HG02970 (cell line): ENCODE measurements around the gene PER1.

Experiments
- ATAC-seq: cut with Tn5 transposase; IDR thresholded peaks from one replicate; pipeline ENCODE4 v1.9.1; 2021; ENCODE audit warnings: mild to moderate bottlenecking, moderate library complexity, moderate number of reproducible peaks; ENCODE audit not compliant: unreplicated experiment, low FRiP score

The PER1 gene

DNA sequence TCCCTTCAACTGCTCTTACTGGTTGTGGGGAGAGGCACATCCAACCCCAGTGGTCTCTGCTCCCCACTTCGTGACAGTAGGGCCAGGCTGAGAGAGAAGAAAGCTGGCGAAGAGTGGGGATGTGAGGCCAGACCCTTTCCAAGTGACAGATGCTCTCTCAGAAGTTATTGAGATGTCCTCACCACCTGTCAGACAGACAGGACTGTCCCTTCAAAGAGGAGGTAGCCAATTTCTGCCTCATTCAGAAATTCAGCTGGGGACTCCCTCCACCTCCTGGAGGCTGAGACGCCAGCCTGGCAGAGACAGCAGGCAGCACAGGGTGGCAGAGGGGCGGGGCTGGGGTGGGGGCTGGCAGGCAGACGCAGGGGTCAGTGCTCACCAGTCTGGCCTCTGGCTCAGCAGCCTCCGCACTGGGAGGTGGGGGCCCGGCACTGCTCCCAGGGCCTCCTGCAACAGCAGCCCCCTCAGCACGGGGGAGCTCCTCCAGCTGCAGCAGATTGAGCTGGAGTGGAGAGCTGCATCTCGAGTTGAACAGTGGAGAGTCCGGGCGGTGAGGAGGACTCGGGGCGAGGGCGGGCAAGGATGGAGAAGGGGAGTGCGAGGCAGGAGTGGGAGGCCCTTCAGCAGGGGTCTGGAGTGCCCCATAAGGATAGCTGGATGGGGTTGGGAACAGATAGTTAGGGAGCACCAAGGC, 9.2 kb downstream of the PER1 start:
- ATAC-seq, result no peak

- ATAC-seq, result no peak
These were observed 9.9 kb downstream of the PER1 start for GRCh38 chr17:8142158-8142886.

DNA sequence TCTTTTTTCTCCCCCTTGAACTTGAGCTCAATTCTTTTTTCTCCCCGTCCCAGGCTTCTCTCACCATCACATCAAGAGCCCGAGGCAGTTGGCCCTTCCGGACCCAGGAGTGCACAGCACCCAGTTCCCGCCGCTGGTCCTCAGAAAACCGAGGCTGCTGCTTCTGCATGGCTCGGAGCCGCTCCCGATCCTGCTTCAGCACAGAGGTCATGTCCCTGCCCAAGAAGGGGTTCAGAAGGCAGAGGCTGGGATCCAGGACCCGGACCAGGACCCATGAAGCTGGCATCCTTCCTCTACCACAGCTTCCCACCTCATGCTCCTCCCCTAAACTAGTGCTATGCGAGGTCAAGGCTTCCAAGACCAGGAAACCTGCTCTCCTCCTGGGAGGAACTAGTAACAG, 10.5 kb downstream of the PER1 start:
- no peak for ATAC-seq

- ATAC-seq, result no peak
These were observed 11.2 kb downstream of the PER1 start for GRCh38 chr17:8141045-8141444.

DNA sequence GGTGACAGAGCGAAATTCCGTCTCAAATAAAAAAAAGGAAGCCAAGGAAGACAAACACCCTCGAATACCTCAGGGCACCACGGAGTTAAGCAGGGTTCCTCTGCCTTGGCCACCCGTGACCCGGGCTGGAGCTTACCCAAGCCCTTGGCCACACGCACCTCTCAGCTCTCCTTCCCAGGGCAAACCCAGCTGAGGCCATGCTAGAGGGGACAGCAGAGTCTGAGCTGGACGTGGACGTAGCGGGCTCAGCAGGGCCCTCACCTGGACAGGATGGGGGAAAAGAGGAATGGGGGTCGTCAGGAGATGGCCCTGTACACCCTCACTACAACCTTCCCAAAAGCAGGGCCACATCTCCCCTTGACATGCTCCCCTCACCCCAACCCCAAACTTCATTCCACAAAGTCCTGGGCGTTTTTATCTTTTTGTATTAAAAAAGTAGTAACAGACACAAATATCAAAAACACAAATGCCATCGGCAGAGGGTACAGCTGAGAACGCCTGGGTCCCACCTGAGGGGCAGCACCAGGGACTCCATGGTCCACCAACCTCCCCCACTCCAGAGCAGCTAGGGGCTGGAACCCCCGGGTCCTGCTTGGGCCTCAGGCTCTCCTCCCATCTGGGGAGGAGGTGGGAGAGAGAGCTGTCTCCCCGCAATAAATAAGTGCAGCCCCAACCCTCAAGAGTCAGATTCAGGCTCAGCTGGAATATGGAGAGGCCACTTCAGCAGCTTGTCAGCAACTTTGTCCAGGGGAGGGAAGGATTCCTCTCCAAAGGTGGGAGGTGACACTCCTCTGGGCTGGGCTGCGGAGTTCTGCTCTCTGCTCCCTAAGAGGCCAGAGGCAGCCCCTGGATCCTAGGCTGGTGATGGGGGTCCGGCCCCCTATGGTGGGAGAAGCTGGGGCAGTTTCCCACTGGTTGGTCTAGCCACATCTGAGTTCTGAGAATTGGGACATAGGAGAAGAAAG, 11.9 kb downstream of the PER1 start:
- ATAC-seq, result no peak

DNA sequence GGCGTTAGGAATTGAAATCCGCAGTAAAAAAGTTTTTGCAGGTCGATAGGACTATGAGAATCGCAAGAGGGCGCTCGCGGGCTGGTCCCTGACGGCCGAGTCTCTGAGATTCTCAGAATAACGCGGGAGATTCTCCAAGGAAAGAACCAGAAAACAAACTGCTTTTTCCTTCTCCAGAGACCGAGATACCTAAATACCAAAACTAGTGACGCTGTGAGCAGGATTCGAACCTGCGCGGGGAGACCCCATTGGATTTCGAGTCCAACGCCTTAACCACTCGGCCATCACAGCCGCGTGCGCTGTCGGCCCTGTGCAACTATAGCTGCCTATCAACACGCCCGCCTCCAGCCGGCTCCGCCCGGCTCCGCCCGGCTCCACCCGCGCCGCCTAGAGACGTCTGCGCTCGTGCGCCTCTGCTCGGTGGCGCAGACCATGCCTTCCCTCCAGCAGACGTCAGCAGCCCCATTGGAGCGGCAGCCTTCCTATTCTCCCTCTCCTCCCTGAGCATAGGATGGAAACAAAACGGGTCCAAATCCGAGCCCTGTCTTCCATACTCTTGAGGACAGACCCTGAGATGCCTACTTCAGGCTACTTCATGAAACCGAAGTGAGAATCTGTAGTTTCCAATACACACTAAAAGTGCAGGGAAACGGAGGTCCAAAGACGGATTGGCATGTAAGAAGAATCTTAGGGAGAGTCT, 13.4 kb downstream of the PER1 start:
- peak; percentile 87 for ATAC-seq

- ATAC-seq, result no peak
These were observed 13.9 kb downstream of the PER1 start for GRCh38 chr17:8138374-8138671.

GRCh38 chr17:8137645-8138373, 14.4 kb downstream of the PER1 start:
- ATAC-seq, result no peak

DNA sequence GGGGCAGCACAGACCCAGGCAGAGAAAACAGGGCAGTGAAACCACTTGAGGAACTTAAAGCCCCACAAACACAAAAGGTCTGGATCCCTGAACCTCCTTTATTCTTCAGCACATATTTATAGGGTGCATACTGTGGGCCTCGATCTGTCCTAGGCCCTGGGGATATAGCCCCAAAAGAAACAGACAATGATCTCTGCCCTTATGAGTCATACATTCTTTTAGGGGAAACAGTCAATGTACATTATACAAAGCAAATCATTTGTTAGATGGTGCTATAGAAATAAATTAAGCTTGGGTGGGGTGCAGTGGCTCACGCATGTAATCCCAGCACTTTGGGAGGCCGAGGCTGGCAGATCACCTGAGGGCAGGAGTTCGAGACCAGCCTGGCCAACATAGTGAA, 18.3 kb downstream of the PER1 start:
- no peak for ATAC-seq

DNA sequence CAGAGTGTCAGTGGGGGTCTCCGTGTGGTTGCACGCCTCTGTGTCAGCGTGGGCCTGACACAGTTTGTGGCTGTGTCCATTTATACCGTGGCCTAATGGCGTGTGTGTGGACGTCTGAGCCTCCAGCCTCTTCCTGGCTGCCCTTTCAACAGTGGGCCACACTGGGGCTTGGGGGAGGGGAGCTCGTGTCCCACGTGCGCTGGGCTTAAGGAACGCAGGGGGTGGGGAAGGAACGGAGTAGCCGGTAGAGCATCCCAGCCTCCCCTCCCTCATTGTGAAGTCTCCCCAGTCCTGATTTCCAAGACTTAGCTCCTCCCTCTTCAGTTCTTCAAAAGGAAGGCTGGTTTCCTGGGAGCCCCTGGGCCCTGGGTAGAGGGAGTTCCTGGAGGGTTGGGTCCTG, 18.8 kb downstream of the PER1 start:
- ATAC-seq, result no peak

DNA sequence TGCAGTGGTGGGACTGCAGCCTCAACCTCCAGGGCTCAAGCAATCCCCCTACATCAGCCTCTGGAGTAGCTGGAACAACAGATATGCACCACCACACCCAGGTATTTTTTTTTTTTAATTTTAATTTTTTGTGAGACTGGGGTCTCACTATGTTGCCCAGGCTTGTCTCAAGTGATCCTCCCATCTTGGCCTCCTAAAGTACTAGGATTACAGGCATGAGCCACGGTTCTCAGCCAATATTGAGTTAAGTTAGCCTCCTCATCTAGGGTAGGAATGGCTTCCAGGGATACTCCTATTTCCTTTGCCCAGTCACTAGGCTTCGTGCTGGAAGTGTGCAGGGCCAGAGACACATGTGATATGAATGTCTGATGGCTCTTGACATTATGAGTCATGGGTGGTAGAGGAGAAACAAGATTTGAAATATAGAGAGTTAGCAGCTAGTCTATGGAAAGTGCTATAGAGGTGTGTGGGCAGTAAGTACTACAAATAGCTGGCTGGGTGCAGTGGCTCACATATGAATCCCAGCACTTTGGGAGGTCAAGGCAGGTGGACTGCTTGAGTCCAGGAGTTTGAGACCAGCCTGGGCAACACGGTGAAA, 20.3 kb downstream of the PER1 start:
- ATAC-seq, result no peak

DNA sequence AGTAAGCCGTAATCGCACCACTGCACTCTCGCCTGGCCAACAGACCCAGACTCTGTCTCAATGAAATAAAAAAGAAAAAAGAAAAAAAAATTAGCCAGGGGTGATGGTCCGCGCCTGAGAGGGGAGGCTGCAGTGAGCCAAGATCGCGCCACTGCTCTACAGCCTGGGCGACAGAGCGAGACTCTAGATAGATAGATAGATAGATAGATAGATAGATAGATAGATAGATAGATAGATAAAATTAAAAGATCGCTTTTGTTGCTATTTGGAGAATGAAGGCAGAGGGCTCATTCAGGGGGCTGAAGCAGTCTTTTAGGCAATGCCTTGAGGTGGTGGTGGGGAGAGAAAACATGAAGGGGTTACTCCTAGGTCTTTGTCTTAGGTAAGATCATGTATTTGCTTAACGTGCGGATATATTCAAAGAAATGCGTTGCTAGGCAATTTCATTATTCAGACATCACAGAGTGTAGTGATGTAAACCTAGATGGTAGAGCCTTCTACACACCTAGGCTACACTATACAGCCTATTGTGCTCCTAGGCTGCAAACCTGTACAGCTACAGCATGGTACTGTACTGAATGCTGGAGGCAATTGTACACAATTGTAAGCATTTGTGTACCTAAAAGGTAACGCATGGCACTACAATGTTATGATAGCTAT, 23.9 kb downstream of the PER1 start:
- ATAC-seq, result no peak

DNA sequence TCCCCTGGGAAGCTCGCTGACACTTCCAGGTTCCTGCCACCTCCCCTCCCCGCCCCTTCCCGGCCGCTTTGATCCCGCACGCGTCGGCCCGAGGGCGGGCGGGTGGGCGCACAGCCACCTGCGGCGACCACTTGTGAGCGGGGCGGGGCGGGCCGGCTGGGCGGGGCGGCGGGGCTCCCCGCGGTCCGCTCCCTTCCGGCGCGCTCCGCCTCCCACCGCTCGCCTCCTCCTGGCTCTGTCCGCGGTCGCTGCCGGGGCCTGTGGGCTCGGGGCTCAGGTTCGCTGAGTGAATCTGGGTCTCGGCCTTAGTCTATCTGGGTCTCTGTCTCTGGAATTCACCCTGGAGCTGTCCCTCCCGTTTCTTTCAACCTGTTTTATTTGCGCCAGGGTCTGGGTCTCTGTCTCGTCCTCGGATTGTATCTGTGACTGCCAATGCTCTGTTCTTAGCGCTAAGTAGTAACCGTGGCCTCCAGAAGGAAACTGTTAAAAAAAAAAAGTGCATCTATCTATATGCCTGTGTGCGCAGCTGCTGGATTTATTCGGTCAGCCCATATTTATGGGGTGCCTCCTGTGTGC, 25.6 kb downstream of the PER1 start:
- ATAC-seq, result no peak

DNA sequence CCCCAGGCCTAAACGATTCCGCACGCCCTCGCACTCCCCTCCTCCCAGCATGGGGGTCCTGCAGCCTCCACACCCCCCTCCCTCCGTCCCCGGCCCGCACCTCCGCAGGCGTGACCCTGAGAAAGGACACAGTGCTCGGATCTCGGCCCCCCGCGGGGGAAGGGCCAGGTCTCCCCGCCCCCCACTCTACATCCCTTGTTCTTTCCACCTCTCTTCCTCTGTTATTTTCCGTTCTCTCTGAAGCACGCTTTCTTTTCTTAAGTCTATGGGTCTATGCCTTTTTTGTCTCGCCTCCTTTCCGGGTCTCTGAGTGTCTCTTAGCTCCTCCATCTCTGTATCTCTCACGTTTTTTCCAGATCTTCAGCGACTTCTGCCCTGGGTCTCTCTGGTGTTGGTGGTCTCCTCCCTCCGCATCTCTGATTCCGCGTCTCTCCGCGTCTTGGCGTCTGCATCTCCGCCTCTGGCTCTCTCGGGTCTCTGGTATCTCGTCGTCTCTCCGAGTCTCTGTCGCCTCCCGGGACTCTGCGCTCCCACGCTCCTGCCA, 26.2 kb downstream of the PER1 start:
- no peak for ATAC-seq

GRCh38 chr17:8125154-8125946, 26.9 kb downstream of the PER1 start:
- no peak for ATAC-seq

GRCh38 chr17:8124350-8125153, 27.7 kb downstream of the PER1 start:
- no peak for ATAC-seq
